HG03521 (cell line): ENCODE measurements around the gene DCXR.

Experiments used
- ATAC-seq: cut with Tn5 transposase; IDR thresholded peaks from one replicate; pipeline ENCODE4 v1.9.1; 2021; ENCODE audit warnings: mild to moderate bottlenecking, moderate library complexity; ENCODE audit not compliant: unreplicated experiment

Gene DCXR

DNA sequence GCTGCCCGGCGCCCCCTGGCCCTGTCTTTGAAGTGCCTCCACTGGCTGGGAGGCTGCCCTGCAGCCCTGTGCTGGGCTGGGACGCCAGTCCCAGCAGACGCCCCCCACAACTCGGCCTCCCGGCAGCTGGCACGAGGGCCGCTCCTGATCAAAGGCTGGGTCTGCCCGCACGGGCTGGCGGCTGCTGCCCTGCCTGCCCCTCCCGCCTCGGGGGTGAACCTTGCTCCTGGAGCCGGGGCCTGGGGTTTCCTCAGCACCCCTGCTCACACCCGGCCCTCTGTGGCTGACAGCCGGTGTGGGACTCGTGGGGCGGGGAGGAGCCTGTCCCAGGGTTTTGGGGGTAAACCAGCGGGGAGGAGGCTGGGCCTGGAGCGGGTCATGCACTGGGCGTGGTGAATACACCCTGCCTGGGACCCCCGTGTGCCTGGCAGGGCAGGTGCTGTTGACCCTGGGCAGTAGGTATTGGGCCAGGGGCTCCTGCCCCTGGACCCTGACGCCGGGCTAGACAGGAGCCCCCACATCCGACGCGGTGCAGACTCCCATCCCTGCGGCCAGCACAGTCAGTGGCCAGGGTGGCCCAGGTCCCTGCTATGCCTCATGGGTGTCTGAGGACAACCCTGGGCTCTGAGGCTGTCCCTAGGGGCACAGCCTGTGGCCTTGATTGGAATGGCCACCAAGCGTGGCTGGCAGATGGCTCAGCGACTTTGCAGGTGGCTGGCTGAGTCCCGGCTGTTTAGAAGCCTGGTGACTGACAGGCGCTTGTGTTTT lies 36.5 kb downstream of the DCXR start:
- no peak for ATAC-seq

DNA sequence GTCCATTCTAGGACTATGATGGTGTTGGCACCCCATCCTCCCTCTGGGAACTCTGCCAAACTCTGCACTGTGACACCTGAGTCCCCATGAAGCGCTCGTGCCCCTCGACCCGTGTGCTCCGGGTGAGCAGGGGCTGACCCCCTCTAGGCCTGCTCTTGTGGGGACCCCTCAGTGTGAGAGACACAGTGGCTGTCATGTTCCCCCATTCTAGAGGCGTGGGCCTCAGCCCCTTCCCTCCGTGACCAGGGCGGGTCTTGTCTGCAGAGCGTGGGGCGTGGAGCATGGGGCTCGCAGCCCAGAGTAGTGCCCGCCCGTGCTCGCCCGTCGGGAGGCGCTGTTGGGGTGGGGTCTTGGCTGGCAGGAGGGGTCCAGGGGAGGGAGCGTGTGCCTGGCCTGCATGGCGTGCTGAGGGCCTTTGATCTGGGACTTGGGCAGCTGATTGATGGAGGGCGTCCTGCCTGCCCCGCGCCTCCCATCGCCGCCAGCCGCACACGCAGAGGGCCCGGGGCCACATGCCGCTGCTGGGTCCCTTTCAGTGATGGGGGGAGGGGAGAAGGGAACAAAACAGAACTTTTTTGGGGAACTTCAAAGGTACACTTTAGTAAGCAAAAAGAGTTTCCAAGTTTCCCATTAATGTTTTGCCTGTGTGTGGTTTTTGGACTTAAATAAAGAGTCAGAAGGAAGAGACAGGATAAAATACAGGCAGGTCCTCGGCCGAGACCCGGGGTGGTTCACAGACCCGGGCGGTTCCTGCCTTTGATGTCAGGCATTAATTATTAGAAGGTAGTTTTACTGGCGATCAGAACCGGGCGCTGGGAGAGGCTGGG lies 37.3 kb downstream of the DCXR start:
- ATAC-seq = no peak

DNA sequence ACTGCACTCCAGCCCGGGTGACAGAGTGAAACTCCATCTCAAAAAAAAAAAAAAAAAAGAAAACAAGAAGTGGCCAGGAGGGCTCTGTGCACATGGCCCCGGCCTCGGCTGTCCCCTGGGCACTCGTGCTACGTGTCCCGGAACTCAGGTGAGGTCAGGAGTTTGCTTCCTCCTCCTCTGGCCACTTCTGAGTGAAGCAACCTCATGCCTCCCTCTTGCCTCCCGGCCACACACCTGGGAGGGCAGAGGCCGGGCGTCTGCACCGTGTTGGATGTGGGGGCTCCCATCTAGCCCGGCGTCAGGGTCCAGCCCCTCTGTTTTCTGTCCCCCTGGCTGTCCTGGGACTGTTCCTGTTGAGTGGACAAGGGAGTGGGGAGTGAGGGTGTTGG lies 37.9 kb downstream of the DCXR start:
- ATAC-seq = no peak

DNA sequence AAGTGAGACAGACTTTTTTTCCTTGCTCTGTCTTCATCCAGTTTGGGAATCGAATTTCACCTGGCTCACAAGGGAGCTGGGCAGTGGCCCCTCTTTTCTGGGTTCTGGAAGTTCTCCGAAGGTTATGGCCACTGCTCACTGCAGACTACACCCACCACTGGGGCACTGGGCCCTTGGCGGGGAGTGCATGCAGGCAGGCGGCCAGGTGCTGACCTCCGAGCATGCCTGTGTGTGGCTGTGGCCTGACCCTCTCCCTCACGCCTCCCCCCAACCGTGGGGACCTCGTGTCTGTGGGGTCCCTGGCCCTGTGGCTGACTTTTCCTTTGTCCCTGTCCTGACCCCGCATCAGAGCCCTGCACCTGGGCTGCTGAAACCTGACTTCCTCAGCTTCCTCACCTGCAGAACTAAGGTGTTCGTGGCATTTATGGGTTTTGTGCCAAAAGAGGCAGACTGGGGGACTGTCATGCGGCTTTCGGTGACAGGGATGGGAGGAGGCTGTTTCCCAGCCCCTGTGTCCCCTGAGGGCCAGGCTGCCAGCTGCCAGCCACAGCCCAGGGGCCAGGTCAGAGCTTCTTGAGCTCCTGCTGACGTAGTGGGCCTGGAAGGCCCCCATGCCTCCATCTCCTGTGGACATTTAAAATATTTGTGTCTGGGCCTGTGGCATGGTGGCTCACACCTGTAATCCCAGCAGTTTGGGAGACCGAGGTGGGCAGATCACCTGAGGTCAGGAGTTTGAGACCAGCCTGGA lies 38.6 kb downstream of the DCXR start:
- ATAC-seq = no peak

DNA sequence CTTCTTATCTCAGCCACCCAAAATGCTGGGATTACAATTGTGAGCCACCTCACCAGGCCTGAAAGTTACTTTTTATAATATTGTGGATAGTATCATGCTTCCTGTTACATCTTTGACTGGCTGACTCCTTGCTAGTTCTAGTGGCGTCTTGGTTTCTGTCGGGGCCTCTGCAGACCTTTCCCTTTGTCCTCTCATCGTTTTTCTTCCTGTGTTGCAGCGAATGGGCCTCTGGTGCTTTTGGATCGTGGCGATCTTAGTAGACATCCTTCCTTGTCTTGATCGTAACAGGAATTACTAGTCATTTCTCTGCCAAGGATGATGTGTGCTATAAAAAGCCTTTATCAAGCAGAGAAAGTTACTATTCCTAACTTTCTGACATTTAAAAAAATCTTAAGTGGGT lies 39.3 kb downstream of the DCXR start:
- no peak for ATAC-seq

DNA sequence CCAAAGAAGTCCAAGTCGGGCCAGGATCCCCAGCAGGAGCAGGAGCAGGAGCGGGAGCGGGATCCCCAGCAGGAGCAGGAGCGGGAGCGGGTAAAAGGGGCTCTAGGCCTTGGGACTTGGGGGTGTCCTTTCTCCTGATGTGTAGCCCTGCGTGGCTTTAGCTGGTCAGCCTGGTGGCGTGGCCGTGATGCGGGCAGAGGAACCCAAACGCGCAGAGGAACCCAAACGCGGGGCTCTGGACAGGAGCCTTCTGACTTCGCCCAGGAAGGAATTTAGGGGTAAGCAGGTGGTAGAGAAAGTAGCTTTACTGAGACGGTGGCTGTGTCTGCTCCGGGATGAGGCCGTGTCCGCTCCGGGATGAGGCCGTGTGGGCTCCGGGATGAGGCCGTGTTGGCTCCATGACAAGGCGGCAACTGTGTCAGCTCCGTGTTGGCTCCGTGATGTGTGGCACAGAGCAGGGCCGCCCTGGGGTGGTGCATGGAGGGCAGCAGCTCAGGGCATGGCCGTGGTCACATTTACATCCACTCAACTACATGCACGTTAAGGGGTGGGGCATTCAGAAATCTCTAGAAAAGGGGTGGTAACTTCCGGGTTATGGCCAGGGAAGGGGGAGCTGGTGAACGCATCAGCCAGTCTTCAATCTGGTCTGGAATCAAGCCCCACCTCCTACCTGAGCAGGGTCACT lies 40.6 kb downstream of the DCXR start:
- no peak for ATAC-seq

DNA sequence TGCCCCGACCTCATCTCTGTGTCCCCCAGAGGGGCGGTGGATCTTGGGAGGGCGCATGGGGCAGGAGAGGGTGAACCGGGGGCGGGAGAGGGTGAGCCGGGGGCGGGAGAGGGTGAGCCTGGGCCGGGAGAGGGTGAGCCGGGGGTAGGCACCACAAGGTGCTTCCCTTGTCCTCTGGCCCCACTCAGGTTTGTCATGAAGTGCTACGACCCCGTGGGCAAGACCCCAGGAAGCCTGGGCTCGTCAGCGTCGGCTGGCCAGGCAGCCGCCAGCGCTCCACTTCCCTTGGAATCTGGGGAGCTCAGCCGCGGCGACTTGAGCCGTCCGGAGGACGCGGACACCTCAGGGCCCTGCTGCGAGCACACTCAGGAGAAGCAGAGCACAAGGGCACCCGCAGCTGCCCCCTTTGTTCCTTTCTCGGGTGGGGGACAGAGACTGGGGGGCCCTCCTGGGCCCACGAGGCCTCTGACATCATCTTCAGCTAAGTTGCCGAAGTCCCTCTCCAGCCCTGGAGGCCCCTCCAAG lies 41.2 kb downstream of the DCXR start:
- no peak for ATAC-seq

DNA sequence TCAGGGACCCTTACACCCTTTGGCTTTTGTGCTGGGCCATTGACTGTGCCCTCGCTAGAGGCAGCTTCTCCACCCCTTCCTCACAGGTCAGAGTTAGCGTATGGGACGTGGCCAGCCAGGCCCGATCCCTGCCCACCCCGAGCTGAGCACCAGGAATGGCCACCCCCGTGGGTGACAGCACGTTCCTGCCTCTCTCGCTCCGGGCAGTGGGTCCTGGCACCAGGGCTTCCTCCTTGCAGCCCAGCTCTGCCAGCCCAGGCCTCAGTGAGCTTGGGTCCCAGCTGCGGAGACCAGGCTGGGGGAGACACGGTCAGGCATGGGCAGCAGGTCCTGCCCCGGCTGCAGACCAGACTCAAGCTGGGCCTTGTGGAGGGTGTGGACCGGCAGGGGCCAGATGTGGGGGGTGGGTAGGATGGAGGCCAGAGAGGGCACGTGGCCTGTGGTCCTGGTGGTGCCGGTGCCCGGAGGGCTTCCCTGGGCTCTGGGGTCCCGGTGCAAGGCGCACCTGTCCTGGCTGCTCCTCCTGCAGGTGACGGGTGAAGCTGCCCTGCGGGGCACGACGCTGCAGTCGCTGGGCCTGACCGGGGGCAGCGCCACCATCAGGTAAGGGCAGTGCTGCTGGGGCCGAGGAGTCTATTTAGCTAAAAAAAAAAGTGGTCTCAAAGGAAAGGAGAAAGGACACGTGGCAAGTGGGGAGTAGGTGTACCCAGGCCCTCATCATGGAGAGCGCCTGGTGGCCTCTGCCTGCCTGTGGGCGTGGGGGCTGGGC lies 41.9 kb downstream of the DCXR start:
- ATAC-seq = no peak

DNA sequence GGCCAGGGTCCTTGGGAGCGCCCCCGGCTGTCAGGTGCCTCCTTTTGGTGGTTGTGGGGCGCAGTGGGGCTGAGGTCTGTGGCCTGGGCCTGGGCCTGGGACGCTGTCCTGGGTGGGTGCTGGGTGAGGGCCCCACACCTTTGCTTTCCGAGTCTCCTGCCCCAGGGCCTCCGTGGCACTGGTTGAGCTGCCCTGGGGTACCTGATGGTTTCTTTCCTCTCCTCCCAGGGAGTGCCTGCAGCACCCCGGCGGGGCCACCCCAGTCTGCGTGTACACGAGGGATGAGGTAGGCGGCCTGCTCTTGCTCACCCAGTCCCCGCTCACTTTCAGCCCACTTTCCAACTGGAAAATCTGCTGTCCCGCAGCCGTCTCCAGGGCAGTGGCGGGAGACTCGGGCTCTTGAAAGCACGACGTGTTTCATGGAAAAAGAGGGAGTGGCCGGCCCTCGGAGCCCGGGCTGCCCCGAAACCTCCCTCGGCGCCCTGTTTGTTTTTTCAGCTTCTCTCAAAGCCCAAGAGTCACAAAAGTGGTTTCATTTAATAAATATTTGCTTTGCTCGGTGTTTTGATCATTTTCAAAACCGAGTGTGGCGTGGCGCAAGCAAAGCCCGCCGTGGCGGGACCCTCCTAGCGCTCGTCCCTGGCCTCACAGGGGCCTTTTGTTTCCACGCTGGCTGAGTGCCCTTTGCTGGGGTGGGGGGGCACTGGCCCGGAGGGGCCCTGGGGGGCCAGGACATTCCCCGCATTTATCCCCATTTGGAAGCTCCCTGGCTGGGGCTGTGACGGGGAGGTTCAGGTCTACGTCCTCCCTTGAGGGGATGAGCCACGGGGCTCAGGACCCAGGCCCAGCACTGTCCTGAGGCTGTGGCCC lies 42.7 kb downstream of the DCXR start:
- ATAC-seq = no peak

DNA sequence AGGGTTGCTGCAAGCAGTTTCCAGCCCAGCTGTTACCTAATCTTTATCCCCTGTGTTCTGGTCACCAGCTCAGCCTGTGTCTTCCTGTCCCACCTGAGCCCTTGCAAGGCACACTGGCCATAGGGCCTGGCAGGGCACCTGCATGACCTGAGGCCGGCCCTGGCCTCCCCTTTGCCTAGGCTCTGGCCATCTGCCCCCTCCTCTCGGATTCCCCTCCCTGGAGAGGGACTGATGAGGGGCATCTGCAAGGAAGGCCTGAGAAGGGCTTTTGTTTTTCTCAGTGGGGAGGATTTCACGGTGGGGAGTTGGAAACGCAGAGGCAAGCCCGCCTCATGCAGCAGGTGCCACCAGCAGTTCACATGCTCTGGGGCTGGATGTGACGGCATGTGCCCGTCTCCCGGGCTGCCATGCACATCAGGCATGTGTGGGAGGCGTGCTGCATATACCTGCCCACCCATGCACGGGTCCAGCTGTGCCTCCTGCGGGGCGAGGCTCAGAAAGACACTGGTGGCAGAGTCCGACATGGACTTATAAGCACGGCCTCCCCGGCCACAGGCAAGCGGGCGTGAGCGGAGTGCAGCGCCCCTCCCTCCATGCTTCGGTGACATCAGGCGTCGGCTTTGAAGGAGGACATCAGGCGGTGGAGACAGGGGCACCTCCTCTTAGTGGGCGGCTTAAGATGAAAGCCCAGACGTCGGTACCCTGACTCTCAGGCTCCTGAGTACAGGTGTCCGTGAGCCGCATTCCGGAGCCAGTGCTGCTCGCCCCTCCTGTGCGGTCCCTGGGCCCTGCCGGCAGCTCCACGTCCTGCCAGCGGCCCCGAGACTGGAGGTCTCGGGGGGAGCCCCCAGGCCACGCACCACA lies 43.5 kb downstream of the DCXR start:
- no peak for ATAC-seq

DNA sequence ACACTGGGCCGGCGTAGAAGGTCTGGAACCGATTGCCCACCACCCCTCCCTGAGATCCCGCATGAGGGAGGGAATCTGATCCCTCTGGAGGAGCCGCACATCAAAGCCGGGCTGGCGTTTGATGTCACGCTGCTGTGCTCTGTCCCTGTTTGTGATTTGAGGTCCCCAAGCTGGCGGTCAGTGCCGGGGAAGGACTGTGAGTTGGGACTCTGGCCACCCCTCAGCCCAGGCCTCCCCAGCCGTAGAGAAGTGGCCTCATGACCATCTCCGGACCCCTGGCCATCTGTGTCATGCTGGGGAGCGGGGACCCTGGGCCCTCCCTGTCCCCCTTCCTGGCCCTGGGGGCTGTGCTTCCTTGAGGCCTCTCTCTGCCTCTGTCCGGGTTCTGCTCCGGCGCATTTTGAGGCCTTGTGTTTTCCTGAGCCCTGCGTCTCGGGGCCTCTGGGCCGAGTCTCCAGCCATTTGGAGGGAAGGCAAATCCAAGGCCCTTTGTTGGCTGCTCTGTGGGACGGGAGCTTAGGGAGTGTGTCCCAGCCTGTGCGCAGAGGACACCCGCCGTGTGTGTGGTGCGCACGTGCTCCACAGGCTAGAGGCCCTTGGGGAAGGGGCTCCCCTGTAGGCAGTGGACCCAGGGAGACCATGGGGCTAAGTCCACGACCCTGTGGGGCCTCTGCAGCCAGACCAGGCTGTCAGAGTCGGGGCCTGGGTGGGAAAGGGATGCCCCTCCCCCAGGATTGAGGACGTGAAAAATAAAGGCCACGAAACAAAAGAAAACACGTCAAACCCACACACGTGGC lies 45.0 kb downstream of the DCXR start:
- no peak for ATAC-seq

DNA sequence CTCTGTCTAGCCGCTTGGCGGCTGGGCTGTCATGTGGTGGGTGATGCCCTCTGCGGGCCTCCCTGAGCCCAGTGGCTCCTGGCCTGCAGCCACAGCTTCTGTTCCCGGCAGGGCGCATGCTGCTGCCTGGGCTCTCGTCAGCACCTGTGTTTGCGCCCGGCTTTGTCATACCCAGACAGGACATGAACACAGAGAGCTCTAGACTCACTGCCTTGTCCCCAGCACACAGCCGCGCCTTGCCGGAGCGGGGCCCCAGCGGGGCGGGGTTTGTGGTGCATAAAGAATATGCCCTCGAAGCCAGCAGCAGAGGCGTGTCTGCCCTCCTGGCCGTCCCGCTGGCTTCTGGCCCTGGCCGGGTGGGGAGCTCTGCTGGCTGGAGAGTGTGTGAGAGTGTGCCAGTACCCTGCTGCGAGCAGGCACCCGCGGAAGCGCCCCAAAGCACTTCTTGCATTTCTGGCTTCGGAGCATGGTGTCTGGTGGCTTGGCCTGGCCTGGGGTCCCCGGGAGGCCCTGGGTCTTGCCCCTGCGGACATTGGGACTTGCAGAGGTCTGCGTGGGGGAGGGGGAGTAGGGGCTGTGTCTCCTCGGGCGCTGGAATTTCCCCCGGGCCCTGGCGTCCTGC lies 45.7 kb downstream of the DCXR start:
- ATAC-seq = no peak

DNA sequence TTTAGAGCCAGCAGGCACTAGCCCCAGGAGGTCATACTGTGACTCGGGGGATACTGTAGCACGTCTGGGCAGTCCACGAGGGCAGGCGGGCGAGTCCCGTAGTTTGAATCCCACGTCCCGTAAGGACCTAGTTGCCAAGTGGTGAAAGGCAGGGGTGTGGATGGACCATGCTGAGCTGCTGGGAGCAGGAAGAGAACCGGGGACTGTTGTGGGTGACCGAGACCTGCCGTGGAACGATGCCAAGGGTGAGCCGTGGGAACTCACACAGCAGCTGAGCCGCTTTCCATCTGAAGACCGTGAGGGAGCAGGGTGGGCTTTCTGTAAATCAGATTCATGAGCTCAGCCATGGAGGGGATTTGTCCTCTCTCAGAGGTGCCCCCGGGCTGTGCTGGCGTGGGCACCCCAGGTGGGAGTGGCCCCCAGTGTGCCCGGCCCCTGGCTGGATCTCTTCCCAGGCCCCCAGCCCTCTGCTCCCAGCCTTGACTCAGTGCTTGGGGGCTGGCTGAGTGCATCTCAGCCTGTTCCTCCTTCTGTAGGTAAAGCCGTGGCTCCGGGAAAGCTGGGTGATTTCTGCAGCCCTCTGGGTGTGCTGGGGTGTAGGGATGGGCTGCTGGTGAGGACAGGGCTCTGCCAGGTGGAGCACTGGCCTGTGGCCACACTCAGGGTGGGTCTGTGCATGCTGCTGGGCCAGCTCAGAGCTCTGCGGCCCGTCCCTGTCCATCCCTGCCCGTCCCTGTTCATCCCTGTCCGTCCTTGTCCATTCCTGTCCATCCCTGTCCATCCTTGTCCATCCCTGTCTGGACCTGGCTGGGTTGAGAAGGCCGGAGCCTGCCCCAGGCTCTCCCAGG lies 46.4 kb downstream of the DCXR start:
- no peak for ATAC-seq

DNA sequence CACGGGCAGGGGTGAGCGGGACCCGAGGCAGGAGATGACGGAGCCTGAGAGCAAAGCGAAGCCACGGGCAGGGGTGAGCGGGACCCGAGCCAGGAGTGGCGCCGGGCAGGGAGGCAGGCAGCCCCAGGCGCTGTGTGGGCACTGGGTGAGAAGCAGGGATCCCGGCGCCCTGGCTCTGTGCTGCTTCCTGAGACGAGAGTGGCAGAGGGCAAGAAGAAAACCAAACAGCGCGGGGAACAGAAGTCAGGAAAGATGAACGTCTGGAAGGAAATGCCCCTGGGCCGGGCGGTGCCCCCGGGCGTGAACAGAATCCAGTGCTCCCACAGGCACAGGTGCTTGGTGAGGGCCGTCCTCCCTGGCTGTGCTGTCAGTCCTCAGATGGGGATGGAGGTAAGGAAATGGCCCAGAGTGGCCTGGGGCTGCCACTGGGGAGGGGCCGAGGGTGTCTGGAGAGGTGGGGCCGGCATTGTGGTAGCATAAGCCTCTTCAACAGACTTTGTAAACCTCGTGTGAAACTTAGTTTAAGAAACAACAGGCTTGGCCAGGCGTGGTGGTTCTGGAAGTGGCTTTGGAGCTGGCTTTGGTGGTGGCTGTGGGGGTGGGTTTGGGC lies 50.2 kb downstream of the DCXR start:
- no peak for ATAC-seq

DNA sequence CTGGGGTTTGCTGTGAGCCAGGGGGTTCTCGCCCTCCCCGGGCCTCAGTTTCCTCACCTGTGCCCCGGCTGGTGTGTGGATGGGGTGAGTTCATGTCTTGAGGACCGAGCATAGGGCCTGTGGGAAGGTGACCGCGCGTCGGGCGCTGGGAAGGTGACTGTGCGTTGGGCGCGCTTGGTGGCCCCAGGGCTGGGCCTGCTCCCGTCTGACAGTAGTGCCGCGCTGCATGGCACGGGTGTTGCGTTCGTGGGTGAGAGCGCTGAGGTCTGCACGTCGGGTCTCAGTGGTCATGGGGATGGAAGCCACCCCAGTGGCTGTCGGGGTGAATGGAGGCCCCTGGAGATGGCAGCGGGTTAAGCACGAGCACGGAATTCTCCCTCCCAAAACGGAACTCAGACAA lies 50.9 kb downstream of the DCXR start:
- no peak for ATAC-seq
